Liver (tissue), 9 donors: ENCODE data around the gene RASL11B. TPM values are rescaled to one million over a fixed set of nuclear protein-coding genes. Genes with fewer than 3 reads are reported as not detected.

Source experiments
- DNase-seq: peaks from one replicate; pipeline ENCODE4 v3.0.0-alpha.2; 2017; ENCODE audit warnings: low spot score
- H3K27ac ChIP-seq, 2 donors: one replicate each; pipeline ENCODE4 v1.7.0; 2013; ENCODE audit warnings: inconsistent platforms in 2 of 2, low read length in 2 of 2, control low read depth in 1 of 2, low read depth in 1 of 2, mild to moderate bottlenecking in 1 of 2
- H3K27me3 ChIP-seq, 4 donors: one replicate each; pipeline versions ENCODE4 v1.6.1 to v1.7.0; 2013; ENCODE audit warnings: low read length in 3 of 4, inconsistent platforms in 1 of 4, mild to moderate bottlenecking in 1 of 4, moderate library complexity in 1 of 4; ENCODE audit not compliant: control insufficient read depth in 4 of 4, insufficient read depth in 4 of 4
- H3K36me3 ChIP-seq, 4 donors: one replicate each; pipeline versions ENCODE4 v1.6.1 to v1.7.0; 2013; ENCODE audit warnings: low read length in 3 of 4, mild to moderate bottlenecking in 3 of 4, low read depth in 1 of 4, moderate library complexity in 1 of 4; ENCODE audit not compliant: control insufficient read depth in 4 of 4, insufficient read depth in 3 of 4
- H3K4me1 ChIP-seq, 4 donors: one replicate each; pipeline versions ENCODE4 v1.6.1 to v1.7.0; 2013; ENCODE audit warnings: low read length in 3 of 4, mild to moderate bottlenecking in 3 of 4, moderate library complexity in 1 of 4; ENCODE audit not compliant: control insufficient read depth in 4 of 4, insufficient read depth in 4 of 4
- H3K4me3 ChIP-seq, 3 donors: one replicate each; pipeline versions ENCODE4 v1.6.1 to v1.7.0; 2013; ENCODE audit warnings: low read length in 3 of 3, control low read depth in 1 of 3, low read depth in 1 of 3, mild to moderate bottlenecking in 1 of 3
- H3K9ac ChIP-seq, 2 donors: one replicate each; pipeline ENCODE4 v1.7.0; 2013; ENCODE audit warnings: low read length in 2 of 2, mild to moderate bottlenecking in 2 of 2, moderate library complexity in 2 of 2, control low read depth in 1 of 2, low read depth in 1 of 2
- H3K9me3 ChIP-seq, 4 donors: one replicate each; pipeline versions ENCODE4 v1.6.1 to v1.7.0; 2013; ENCODE audit warnings: low read length in 3 of 4; ENCODE audit not compliant: control insufficient read depth in 4 of 4
- EGR1 ChIP-seq, 2 donors: IDR thresholded peaks; 2 replicates each; pipeline ENCODE4 v1.6.1; 2016 to 2018; ENCODE audit warnings: antibody characterized with exemption in 2 of 2, low read depth in 2 of 2
- FOXA1 ChIP-seq: IDR thresholded peaks from 2 replicates; pipeline ENCODE4 v1.6.1; 2016; ENCODE audit warnings: antibody characterized with exemption
- FOXA2 ChIP-seq: IDR thresholded peaks from 2 replicates; pipeline ENCODE4 v1.6.1; 2016; ENCODE audit warnings: antibody characterized with exemption
- GABPA ChIP-seq, 2 donors: IDR thresholded peaks in 1 of 2; conservative IDR thresholded peaks in 1 of 2; 2 replicates each; pipeline ENCODE4 v1.6.1; 2016; ENCODE audit warnings: antibody characterized with exemption in 2 of 2, mild to moderate bottlenecking in 1 of 2, moderate library complexity in 1 of 2
- HNF4A ChIP-seq, 2 donors: conservative IDR thresholded peaks; 2 replicates each; pipeline ENCODE4 v1.6.1; 2016; ENCODE audit warnings: antibody characterized with exemption in 2 of 2, mild to moderate bottlenecking in 2 of 2
- HNF4G ChIP-seq: IDR thresholded peaks from 2 replicates; pipeline ENCODE4 v1.6.1; 2016; ENCODE audit warnings: antibody characterized with exemption
- JUND ChIP-seq, 2 donors: IDR thresholded peaks; 2 replicates each; pipeline ENCODE4 v1.6.1; 2016; ENCODE audit warnings: antibody characterized with exemption in 2 of 2
- NR2F2 ChIP-seq: IDR thresholded peaks from 2 replicates; pipeline ENCODE4 v1.6.1; 2016; ENCODE audit warnings: antibody characterized with exemption
- RAD21 ChIP-seq, 2 donors: IDR thresholded peaks; 2 replicates each; pipeline ENCODE4 v1.6.1; 2016; ENCODE audit warnings: antibody characterized with exemption in 2 of 2, mild to moderate bottlenecking in 2 of 2
- RXRA ChIP-seq, 2 donors: IDR thresholded peaks; 2 replicates each; pipeline ENCODE4 v1.6.1; 2017 to 2018; ENCODE audit warnings: antibody characterized with exemption in 2 of 2, mild to moderate bottlenecking in 1 of 2
- SP1 ChIP-seq: IDR thresholded peaks from 2 replicates; pipeline ENCODE4 v1.6.1; 2018; ENCODE audit warnings: antibody characterized with exemption, mild to moderate bottlenecking
- TAF1 ChIP-seq: conservative IDR thresholded peaks from 2 replicates; pipeline ENCODE4 v1.6.1; 2016; ENCODE audit warnings: antibody characterized with exemption, mild to moderate bottlenecking
- YY1 ChIP-seq: IDR thresholded peaks from 2 replicates; pipeline ENCODE4 v1.6.1; 2016; ENCODE audit warnings: antibody characterized with exemption, mild to moderate bottlenecking
- WGBS: extraction: QIAGEN DNeasy Blood & Tissue Kit; methylation state at CpG from one replicate; pipeline ENCODE4 v1.1.7; 2013; 5-methylcytosine and 5-hydroxymethylcytosine counted together
- polyA plus RNA-seq, 2 donors: library from polyadenylated mRNA; stranded (reverse) in 1 of 2; unstranded in 1 of 2; fragments of 200-250 nt in 1 of 2; fragments of >200 nt in 1 of 2; fragmentation: Nextera tagmentation in 1 of 2; extraction: Ambion mirVana in 1 of 2; gene quantifications; one replicate each; pipeline versions ENCODE4 v1.2.1 to v1.2.3, GENCODE V29; 2013 to 2015
- total RNA-seq, 2 donors: library from RNA; depleted of rRNA; stranded (reverse); fragments of >200 nt; gene quantifications; one replicate each; pipeline ENCODE4 v1.2.3, GENCODE V29; 2014
- TF ChIP-seq, protein P1 (sequence below): IDR thresholded peaks from 2 replicates; pipeline ENCODE4 v1.6.1; 2016; ENCODE audit warnings: antibody characterized with exemption
- TF ChIP-seq, protein P2 (sequence below): IDR thresholded peaks from 2 replicates; pipeline ENCODE4 v1.6.1; 2016; ENCODE audit warnings: antibody characterized with exemption
- TF ChIP-seq, protein P3 (sequence below): fragments of 150-350 bp; IDR thresholded peaks from 2 replicates; pipeline ENCODE4 v1.5.1; 2017; ENCODE audit warnings: improper control_type of control experiment, low read depth, low read length; ENCODE audit not compliant: missing input control
- TF ChIP-seq, protein P4 (sequence below): IDR thresholded peaks from 2 replicates; pipeline ENCODE4 v1.6.1; 2016; ENCODE audit warnings: antibody characterized with exemption
- TF ChIP-seq, protein P5 (sequence below): IDR thresholded peaks from 2 replicates; pipeline ENCODE4 v1.6.1; 2016; ENCODE audit warnings: antibody characterized with exemption, mild to moderate bottlenecking
- donor health status: healthy.
- donor health status: healthy.
- donor health status: healthy.
- donor health status: healthy.
- donor health status: healthy.

Gene RASL11B
- total and polyA plus RNA-seq, 4 donors, result 0.19 to 1.0 (median 0.61) TPM

DNA sequence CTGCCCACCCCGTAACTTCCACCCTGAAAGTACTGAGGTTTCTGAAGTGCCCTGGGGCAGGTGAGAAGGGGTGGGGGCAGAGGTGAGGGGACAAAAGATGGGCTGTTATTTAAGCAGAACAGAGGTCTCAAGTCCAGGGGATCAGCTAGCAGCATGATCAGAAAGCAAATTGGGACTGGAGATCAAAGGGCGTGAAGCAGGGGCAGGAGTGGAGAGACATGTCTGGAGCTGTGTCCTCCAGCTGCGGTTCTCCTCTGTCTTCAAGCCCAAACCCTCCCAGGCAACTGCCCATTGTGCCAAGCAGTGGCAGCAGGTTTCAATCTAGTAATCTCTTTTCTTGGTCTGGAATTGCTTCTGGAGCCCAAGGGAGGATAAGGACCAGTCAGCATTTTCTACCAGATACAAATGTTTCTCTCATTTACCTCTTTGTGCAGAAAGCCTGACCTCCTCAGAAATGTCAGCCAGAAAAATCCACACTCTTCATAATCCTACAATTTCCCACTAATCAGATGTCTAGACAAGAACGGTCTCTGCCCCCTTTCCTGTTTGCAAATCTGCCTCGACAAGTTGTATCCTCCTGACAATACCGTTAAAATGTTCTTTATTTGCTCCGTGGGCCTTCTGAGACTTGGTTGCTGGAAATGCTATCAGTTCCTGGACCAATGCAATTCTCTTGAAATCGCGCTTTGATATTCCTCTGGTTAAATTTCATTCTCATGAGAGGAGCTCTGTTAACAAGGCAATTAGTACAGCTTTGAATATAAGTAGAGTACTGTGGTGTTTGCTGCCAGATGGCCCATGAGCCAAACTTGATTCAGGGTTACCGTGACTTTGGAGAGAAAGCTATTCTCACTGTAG, 23.2 kb upstream of the RASL11B start:
- no peaks in the 10 kb centered on the region for H3K4me1 ChIP-seq
- DNase-seq, result no peak
- no peaks in the 10 kb centered on the region for H3K36me3 ChIP-seq
- no peak overlapping the region for H3K9ac ChIP-seq
- WGBS, result 78% methylated on average over 10 of the region's 10 CpGs
- H3K27me3 ChIP-seq, result no peaks in the 10 kb centered on the region
- H3K4me3 ChIP-seq, result no peak overlapping the region
- no peaks in the 10 kb centered on the region for H3K9me3 ChIP-seq
- TF ChIP-seq, protein P1, sequence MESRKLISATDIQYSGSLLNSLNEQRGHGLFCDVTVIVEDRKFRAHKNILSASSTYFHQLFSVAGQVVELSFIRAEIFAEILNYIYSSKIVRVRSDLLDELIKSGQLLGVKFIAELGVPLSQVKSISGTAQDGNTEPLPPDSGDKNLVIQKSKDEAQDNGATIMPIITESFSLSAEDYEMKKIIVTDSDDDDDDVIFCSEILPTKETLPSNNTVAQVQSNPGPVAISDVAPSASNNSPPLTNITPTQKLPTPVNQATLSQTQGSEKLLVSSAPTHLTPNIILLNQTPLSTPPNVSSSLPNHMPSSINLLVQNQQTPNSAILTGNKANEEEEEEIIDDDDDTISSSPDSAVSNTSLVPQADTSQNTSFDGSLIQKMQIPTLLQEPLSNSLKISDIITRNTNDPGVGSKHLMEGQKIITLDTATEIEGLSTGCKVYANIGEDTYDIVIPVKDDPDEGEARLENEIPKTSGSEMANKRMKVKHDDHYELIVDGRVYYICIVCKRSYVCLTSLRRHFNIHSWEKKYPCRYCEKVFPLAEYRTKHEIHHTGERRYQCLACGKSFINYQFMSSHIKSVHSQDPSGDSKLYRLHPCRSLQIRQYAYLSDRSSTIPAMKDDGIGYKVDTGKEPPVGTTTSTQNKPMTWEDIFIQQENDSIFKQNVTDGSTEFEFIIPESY, result no peak
- no peak for TF ChIP-seq RXRA (IDR thresholded peaks at IDR 0.05)
- TF ChIP-seq, protein P2, sequence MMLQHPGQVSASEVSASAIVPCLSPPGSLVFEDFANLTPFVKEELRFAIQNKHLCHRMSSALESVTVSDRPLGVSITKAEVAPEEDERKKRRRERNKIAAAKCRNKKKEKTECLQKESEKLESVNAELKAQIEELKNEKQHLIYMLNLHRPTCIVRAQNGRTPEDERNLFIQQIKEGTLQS, result no peak
- TF ChIP-seq, protein P3, sequence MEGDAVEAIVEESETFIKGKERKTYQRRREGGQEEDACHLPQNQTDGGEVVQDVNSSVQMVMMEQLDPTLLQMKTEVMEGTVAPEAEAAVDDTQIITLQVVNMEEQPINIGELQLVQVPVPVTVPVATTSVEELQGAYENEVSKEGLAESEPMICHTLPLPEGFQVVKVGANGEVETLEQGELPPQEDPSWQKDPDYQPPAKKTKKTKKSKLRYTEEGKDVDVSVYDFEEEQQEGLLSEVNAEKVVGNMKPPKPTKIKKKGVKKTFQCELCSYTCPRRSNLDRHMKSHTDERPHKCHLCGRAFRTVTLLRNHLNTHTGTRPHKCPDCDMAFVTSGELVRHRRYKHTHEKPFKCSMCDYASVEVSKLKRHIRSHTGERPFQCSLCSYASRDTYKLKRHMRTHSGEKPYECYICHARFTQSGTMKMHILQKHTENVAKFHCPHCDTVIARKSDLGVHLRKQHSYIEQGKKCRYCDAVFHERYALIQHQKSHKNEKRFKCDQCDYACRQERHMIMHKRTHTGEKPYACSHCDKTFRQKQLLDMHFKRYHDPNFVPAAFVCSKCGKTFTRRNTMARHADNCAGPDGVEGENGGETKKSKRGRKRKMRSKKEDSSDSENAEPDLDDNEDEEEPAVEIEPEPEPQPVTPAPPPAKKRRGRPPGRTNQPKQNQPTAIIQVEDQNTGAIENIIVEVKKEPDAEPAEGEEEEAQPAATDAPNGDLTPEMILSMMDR, result no peak
- TF ChIP-seq HNF4G, result no peak
- TF ChIP-seq GABPA (IDR thresholded peaks at IDR 0.05 in 1 of 2, conservative IDR thresholded peaks at IDR 0.05 in 1 of 2), result no peak
- TF ChIP-seq EGR1 (IDR thresholded peaks at IDR 0.05; ENCODE audit: low read depth in 2 of 2), result no peak
- no peak for TF ChIP-seq SP1
- TF ChIP-seq, protein P4, sequence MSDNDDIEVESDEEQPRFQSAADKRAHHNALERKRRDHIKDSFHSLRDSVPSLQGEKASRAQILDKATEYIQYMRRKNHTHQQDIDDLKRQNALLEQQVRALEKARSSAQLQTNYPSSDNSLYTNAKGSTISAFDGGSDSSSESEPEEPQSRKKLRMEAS, result no peak
- TF ChIP-seq RAD21 (IDR thresholded peaks at IDR 0.05), result no peak
- TF ChIP-seq JUND (IDR thresholded peaks at IDR 0.05), result no peak
- TF ChIP-seq FOXA1, result no peak
- no peak for TF ChIP-seq NR2F2
- TF ChIP-seq HNF4A (conservative IDR thresholded peaks at IDR 0.05), result no peak
- TF ChIP-seq FOXA2, result no peak
- no peak for TF ChIP-seq YY1
- TF ChIP-seq TAF1, result no peak
- TF ChIP-seq, protein P5, sequence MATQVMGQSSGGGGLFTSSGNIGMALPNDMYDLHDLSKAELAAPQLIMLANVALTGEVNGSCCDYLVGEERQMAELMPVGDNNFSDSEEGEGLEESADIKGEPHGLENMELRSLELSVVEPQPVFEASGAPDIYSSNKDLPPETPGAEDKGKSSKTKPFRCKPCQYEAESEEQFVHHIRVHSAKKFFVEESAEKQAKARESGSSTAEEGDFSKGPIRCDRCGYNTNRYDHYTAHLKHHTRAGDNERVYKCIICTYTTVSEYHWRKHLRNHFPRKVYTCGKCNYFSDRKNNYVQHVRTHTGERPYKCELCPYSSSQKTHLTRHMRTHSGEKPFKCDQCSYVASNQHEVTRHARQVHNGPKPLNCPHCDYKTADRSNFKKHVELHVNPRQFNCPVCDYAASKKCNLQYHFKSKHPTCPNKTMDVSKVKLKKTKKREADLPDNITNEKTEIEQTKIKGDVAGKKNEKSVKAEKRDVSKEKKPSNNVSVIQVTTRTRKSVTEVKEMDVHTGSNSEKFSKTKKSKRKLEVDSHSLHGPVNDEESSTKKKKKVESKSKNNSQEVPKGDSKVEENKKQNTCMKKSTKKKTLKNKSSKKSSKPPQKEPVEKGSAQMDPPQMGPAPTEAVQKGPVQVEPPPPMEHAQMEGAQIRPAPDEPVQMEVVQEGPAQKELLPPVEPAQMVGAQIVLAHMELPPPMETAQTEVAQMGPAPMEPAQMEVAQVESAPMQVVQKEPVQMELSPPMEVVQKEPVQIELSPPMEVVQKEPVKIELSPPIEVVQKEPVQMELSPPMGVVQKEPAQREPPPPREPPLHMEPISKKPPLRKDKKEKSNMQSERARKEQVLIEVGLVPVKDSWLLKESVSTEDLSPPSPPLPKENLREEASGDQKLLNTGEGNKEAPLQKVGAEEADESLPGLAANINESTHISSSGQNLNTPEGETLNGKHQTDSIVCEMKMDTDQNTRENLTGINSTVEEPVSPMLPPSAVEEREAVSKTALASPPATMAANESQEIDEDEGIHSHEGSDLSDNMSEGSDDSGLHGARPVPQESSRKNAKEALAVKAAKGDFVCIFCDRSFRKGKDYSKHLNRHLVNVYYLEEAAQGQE, result no peak
- H3K27ac ChIP-seq, result no peak overlapping the region
